ENCODE results near the gene TACC3.
A peak's percentile ranks its signal among the peaks of the same experiment; 100 is the strongest.

Gene TACC3

GRCh38 chr4:1775731-1776500, 54.6 kb downstream of the TACC3 start:
- TF ChIP-seq CTCF (IDR thresholded peaks at IDR 0.05; ENCODE audit: low read depth, low read length): no peak
- no peak overlapping the region for H3K4me3 ChIP-seq (ENCODE audit: low read depth, low read length)
- peak; percentile 65 for DNase-seq
- H3K4me1 ChIP-seq: peaks cover 20% of the 10 kb centered on the region
- H3K27me3 ChIP-seq: no peaks in the 10 kb centered on the region
- no peaks in the 10 kb centered on the region for H3K9me3 ChIP-seq
- H3K36me3 ChIP-seq: no peaks in the 10 kb centered on the region

- H3K4me3 ChIP-seq (ENCODE audit: low read depth, low read length): no peak overlapping the region
- no peak for DNase-seq
- no peak for TF ChIP-seq CTCF (IDR thresholded peaks at IDR 0.05; ENCODE audit: low read depth, low read length)
- no peaks in the 10 kb centered on the region for H3K27me3 ChIP-seq
- no peaks in the 10 kb centered on the region for H3K9me3 ChIP-seq
- H3K36me3 ChIP-seq: no peaks in the 10 kb centered on the region
- H3K4me1 ChIP-seq: peaks cover 20% of the 10 kb centered on the region
Measured at GRCh38 chr4:1776521-1777161, 55.3 kb downstream of the TACC3 start.

- no peak for TF ChIP-seq CTCF (IDR thresholded peaks at IDR 0.05; ENCODE audit: low read depth, low read length)
- Histone ChIP-seq H3K9me3 (no peaks in the 10 kb centered on the region), H3K27me3 (no peaks in the 10 kb centered on the region), H3K4me1 (peaks cover 12% of the 10 kb centered on the region), H3K36me3 (no peaks in the 10 kb centered on the region), H3K4me3 (ENCODE audit: low read depth, low read length) (no peak overlapping the region)
- DNase-seq: no peak
Measured at GRCh38 chr4:1777822-1778641, 56.7 kb downstream of the TACC3 start.

GRCh38 chr4:1778642-1779392, 57.5 kb downstream of the TACC3 start:
- H3K4me1 ChIP-seq: peaks cover 10% of the 10 kb centered on the region; the same call in 1 of the 2 replicates
- DNase-seq: no peak
- TF ChIP-seq CTCF (IDR thresholded peaks at IDR 0.05; ENCODE audit: low read depth, low read length): no peak
- no peaks in the 10 kb centered on the region for H3K27me3 ChIP-seq
- no peaks in the 10 kb centered on the region for H3K36me3 ChIP-seq
- no peaks in the 10 kb centered on the region for H3K9me3 ChIP-seq
- no peak overlapping the region for H3K4me3 ChIP-seq (ENCODE audit: low read depth, low read length)

- no peaks in the 10 kb centered on the region for H3K27me3 ChIP-seq
- no peak for TF ChIP-seq CTCF (IDR thresholded peaks at IDR 0.05; ENCODE audit: low read depth, low read length)
- H3K4me3 ChIP-seq (ENCODE audit: low read depth, low read length): no peak overlapping the region
- no peaks in the 10 kb centered on the region for H3K9me3 ChIP-seq
- no peaks in the 10 kb centered on the region for H3K36me3 ChIP-seq
- DNase-seq: no peak
- H3K4me1 ChIP-seq: peaks cover 10% of the 10 kb centered on the region; the same call in 1 of the 2 replicates
Measured at GRCh38 chr4:1779588-1780382, 58.5 kb downstream of the TACC3 start.

Measured in BE2C (cell line).